Upper lobe of left lung (tissue), 6 donors: ENCODE results near the gene SLC17A9. TPM values are rescaled to one million over a fixed set of nuclear protein-coding genes. Genes with fewer than 3 reads are reported as not detected.

Source experiments
- ATAC-seq, 2 donors: fragments of 200-7000 bp; cut with Tn5 transposase; one replicate each; pipeline ENCODE4 v1.9.1; 2022; ENCODE audit warnings: mild to moderate bottlenecking in 2 of 2, moderate library complexity in 2 of 2; ENCODE audit not compliant: low FRiP score in 2 of 2
- DNase-seq, 2 donors: peaks; one replicate each; pipeline ENCODE4 v3.0.0-alpha.2; 2019 to 2020
- H3K27ac ChIP-seq, 4 donors: fragments of 200-600 bp; sonication (generic); one replicate each; pipeline ENCODE4 v1.5.1; 2016 to 2019
- H3K27me3 ChIP-seq, 4 donors: fragments of 200-600 bp; sonication (generic); one replicate each; pipeline ENCODE4 v1.5.1; 2017 to 2019
- H3K36me3 ChIP-seq, 4 donors: fragments of 200-600 bp; sonication (generic); one replicate each; pipeline ENCODE4 v1.5.1; 2016 to 2019
- H3K4me1 ChIP-seq, 4 donors: fragments of 200-600 bp; sonication (generic); one replicate each; pipeline ENCODE4 v1.5.1; 2018 to 2019
- H3K4me3 ChIP-seq, 4 donors: fragments of 200-600 bp; sonication (generic); one replicate each; pipeline ENCODE4 v1.5.1; 2017 to 2019; ENCODE audit warnings: mild to moderate bottlenecking in 2 of 4, moderate library complexity in 1 of 4
- H3K9me3 ChIP-seq, 4 donors: fragments of 200-600 bp; sonication (generic); one replicate each; pipeline ENCODE4 v1.5.1; 2018 to 2019
- CTCF ChIP-seq, 6 experiments: fragments of 450-650 bp in 4 of 6; fragments of 200-600 bp in 2 of 6; sonication (generic) in 2 of 6; IDR thresholded peaks; one replicate each; pipeline ENCODE4 v1.5.1; 2016 to 2019; ENCODE audit warnings: antibody characterized with exemption in 6 of 6
- EP300 ChIP-seq, 4 donors: sonication (generic); formaldehyde crosslinking; IDR thresholded peaks; one replicate each; pipeline ENCODE4 v1.5.1; 2017; ENCODE audit warnings: antibody characterized with exemption in 4 of 4, control low read depth in 2 of 4
- POLR2A ChIP-seq, 4 donors: fragments of 450-650 bp; IDR thresholded peaks; one replicate each; pipeline ENCODE4 v1.5.1; 2016 to 2017; ENCODE audit warnings: antibody characterized with exemption in 4 of 4, mild to moderate bottlenecking in 2 of 4
- POLR2AphosphoS5 ChIP-seq, 2 donors: sonication (generic); formaldehyde crosslinking; IDR thresholded peaks; one replicate each; pipeline ENCODE4 v1.5.1; 2017; ENCODE audit warnings: antibody characterized with exemption in 2 of 2
- WGBS, 2 donors: methylation state at CpG; one replicate each; pipeline ENCODE4 v1.1.5; 2017 to 2018; 5-methylcytosine and 5-hydroxymethylcytosine counted together
- total RNA-seq, 6 donors: library from RNA; depleted of rRNA in 4 of 6; stranded (reverse); fragments of >200 nt in 4 of 6; gene quantifications; one replicate each; pipeline versions ENCODE4 v1.1.0 to v1.2.1, GENCODE V29; 2016 to 2021
- donor health status: DM: no; HTN: no; CAD: no; lungs with moderate emphysema.
- donor health status: DM: no; HTN: yes; CAD: no; lungs with severe emphysema.

SLC17A9 gene
- total RNA-seq, 6 donors from 2014 or later, result 3.8 to 18.5 (median 14.4) TPM

- Histone ChIP-seq H3K4me1 (no peaks in the 10 kb centered on the region), H3K36me3 (peaks cover 0 to 9% (median 4%) of the 10 kb centered on the region in 4 donors), H3K27me3 (no peaks in the 10 kb centered on the region), H3K9me3 (no peaks in the 10 kb centered on the region), H3K27ac (no peak overlapping the region), H3K4me3 (no peak overlapping the region)
- no peak for TF ChIP-seq POLR2A (IDR thresholded peaks at IDR 0.05)
- no peak for TF ChIP-seq POLR2AphosphoS5 (IDR thresholded peaks at IDR 0.05)
- no peak for TF ChIP-seq EP300 (IDR thresholded peaks at IDR 0.05)
- TF ChIP-seq CTCF (IDR thresholded peaks at IDR 0.05), result no peak
- peak in 1 of 2 donors; percentile 59 for DNase-seq
- WGBS, 2 donors, result 83 to 93% methylated on average over 5 to 17 of the region's 19 CpGs
- no peak for ATAC-seq
Measured at GRCh38 chr20:62961310-62961783, 8.8 kb downstream of the SLC17A9 start.

- Histone ChIP-seq H3K4me1 (no peaks in the 10 kb centered on the region), H3K27me3 (no peaks in the 10 kb centered on the region), H3K27ac (no peak overlapping the region), H3K9me3 (no peaks in the 10 kb centered on the region), H3K36me3 (peaks cover 0 to 9% (median 4%) of the 10 kb centered on the region in 4 donors), H3K4me3 (no peak overlapping the region)
- no peak for TF ChIP-seq CTCF (IDR thresholded peaks at IDR 0.05)
- TF ChIP-seq POLR2A (IDR thresholded peaks at IDR 0.05), result no peak
- no peak for TF ChIP-seq EP300 (IDR thresholded peaks at IDR 0.05)
- TF ChIP-seq POLR2AphosphoS5 (IDR thresholded peaks at IDR 0.05), result no peak
- DNase-seq, result peak in 1 of 2 donors; percentile 54
- ATAC-seq, result no peak
- WGBS, 2 donors, result 79 to 83% methylated on average over 2 to 8 of the region's 8 CpGs
Measured at GRCh38 chr20:62961799-62962198, 9.3 kb downstream of the SLC17A9 start.

DNA sequence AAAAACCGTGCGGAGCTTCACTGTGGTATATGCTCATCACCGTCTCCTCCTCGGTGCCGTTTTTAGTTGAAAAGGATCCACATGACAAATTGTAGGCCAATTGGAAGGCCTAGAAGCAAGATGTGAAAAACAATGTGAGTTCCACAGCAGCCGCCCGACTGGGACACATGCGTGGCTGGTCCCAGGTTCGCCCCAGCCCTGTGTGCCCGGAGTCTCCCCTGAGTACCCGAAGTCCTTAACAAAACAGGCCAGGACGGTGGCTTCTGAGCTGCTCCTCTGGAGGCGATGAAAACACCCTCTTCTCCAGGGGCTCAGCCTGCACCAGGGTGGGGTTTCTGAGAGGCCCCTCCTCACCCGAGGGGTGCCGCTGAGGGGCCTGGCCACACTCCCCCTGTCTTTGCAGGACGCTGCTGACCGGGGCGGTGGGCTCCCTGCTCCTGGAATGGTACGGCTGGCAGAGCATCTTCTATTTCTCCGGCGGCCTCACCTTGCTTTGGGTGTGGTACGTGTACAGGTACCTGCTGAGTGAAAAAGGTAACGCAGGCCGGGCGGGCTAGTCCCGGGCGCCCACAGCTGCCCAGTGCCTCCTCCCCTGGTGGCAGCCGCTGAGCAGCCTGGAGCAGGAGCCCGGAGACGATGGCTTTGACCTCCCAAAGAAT lies 9.8 kb downstream of the SLC17A9 start:
- Histone ChIP-seq H3K9me3 (no peaks in the 10 kb centered on the region), H3K4me1 (no peaks in the 10 kb centered on the region), H3K27me3 (no peaks in the 10 kb centered on the region), H3K4me3 (no peak overlapping the region), H3K36me3 (peaks cover 0 to 9% (median 4%) of the 10 kb centered on the region in 4 donors), H3K27ac (no peak overlapping the region)
- TF ChIP-seq POLR2AphosphoS5 (IDR thresholded peaks at IDR 0.05) (no peak), EP300 (IDR thresholded peaks at IDR 0.05) (no peak), POLR2A (IDR thresholded peaks at IDR 0.05) (no peak), CTCF (IDR thresholded peaks at IDR 0.05) (no peak)
- WGBS, 2 donors, result 93% methylated on average over 22 to 27 of the region's 30 CpGs
- DNase-seq (peak in 1 of 2 donors; percentile 67), ATAC-seq (no peak)

- no peaks in the 10 kb centered on the region for H3K27me3 ChIP-seq
- TF ChIP-seq POLR2A (IDR thresholded peaks at IDR 0.05) (no peak), POLR2AphosphoS5 (IDR thresholded peaks at IDR 0.05) (no peak), EP300 (IDR thresholded peaks at IDR 0.05) (no peak), CTCF (IDR thresholded peaks at IDR 0.05) (no peak)
- no peak overlapping the region for H3K4me3 ChIP-seq
- H3K36me3 ChIP-seq, result peaks cover 0 to 9% (median 4%) of the 10 kb centered on the region in 4 donors
- peak in 1 of 2 donors; percentile 81 for DNase-seq
- no peaks in the 10 kb centered on the region for H3K9me3 ChIP-seq
- no peak for ATAC-seq
- H3K27ac ChIP-seq, result no peak overlapping the region
- WGBS, 2 donors, result 90 to 93% methylated on average over 3 to 27 of the region's 32 CpGs
- no peaks in the 10 kb centered on the region for H3K4me1 ChIP-seq
Measured at GRCh38 chr20:62962891-62963613, 10.5 kb downstream of the SLC17A9 start.
